SHP77 treated with DMSO at 0.1 percent for 48 hours (cell line): ENCODE data around the gene PRM1.

Source experiments
- DNase-seq: peaks from one replicate; lab custom pipeline; 2025; lab: John Stamatoyannopoulos, UW

PRM1 gene

GRCh38 chr16:11253995-11254912 lies 26.9 kb downstream of the PRM1 start:
- no peak for DNase-seq

- DNase-seq: no peak
Measured at GRCh38 chr16:11253009-11253994, 27.8 kb downstream of the PRM1 start.

GRCh38 chr16:11252482-11252931 lies 28.6 kb downstream of the PRM1 start:
- DNase-seq: no peak

- no peak for DNase-seq
Measured at GRCh38 chr16:11251525-11252481, 29.3 kb downstream of the PRM1 start.

- no peak for DNase-seq
Measured at GRCh38 chr16:11250786-11251524, 30.2 kb downstream of the PRM1 start.

DNA sequence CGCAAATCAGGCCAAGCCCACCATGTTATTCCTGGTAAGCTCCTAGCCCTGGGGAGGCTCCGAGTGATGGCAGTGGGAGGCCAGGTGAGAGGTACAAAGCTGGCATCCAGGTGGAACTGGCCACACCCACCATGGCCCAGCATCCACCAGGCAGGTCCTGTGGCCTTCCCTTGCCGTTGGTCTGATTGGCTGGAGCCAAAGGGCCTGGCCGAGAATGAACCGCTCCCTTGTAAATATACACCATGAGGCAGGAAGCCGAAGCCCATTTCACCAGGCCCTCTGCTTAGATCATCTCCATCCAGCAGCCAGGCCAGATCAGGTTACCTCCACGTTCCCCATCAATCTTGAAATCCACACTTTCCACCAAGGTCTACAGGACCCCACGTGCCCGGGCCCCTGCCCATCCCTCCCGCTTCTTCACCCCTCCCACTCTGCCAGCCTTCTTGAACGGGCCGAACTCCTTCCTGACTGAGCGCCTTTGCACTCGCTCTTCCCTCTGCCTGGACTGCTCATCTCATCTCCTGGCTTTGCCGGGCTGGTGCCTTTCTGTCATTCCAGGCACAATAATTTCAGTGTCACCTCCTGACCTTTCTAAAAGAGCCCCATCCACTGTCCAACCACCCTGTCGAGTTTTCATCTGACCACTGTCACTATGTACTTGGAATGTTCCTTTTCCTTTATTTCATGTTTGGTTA lies 30.9 kb downstream of the PRM1 start:
- DNase-seq: no peak

DNA sequence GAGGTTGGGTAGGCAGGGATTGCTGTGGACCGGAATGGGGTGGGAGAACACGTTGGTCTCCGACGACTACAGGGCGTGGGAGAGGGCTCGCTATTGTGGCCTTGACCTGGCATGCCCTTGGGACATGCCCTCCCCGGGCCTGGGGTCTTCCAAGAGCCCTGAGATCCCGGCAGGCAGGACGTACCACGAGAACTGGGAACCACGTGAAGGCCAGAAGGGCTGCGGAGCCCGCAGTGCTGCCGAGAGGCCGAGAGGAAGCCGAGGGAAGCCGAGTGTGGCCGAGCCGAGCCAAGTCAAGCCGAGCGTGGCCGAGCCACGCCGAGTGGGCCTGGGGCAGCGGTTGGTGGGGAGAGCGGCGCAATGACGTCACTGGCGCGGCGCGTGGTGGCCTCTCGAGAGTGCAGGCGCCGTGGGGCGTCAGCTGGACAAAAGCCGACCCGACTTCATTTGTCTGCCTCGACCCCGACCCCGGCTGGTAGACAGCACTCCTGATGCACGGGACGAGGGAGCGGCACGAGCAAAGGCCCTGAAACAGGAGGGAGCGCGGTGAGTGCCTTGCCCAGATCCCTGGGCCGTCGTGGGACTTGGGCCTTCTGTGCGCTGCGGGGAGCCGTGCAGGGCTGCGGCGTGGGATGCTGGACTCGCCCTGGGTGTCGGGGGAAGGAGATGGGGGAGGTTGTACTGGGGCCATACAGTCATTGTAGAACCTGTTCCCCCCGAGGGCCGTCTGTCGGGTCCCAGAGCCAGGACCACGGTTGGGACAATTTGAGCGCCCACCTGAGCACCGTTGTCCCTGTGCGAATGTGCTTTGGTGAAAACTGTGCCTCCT lies 31.7 kb downstream of the PRM1 start:
- no peak for DNase-seq

GRCh38 chr16:11248133-11248532 lies 33.0 kb downstream of the PRM1 start:
- DNase-seq: no peak

DNA sequence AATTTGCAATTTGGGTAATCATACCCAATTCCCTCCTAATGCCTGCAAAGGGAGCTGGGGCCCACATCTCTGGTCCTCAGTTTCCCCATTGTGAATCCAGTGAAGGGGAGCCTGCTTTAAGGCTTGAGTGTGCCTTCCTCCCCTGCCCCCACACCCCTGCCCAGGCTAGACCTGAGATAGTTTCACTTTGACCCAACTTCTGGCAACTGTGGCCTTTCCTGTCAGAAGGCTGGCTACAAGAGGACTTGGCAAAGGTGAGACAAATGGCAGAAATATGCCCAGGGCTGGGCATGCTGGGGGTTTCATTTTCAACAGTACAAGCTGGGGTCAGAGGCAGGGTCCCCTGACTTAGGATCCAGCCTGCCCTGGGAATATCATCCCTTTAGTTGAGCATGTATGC lies 35.1 kb downstream of the PRM1 start:
- DNase-seq: no peak

DNA sequence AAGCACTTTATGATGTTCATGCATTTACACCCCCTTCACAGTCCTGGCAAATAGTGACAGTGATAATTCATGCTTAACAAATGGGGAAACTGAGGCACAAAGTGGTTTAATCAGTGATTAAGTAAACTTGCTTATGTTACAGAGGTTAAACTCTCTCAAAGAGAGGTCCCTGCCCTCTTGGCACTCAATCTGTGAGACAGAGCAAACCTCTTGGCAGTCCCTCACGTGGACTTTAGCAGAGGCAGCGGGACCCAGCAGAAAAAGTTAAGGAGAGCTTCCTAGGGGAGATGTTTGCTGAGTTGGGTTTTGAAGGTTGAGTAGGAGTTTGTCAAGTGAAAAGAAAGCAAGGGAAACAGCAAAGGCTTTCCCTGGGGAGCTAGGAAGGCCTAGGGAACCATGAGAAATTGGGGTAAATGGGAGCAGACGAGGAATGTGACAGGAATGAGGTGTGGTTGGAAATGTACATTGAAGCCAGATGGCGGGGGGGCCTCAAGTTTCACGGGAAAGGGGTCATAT lies 35.9 kb downstream of the PRM1 start:
- DNase-seq: no peak

GRCh38 chr16:11242658-11243057 lies 38.5 kb downstream of the PRM1 start:
- no peak for DNase-seq

DNA sequence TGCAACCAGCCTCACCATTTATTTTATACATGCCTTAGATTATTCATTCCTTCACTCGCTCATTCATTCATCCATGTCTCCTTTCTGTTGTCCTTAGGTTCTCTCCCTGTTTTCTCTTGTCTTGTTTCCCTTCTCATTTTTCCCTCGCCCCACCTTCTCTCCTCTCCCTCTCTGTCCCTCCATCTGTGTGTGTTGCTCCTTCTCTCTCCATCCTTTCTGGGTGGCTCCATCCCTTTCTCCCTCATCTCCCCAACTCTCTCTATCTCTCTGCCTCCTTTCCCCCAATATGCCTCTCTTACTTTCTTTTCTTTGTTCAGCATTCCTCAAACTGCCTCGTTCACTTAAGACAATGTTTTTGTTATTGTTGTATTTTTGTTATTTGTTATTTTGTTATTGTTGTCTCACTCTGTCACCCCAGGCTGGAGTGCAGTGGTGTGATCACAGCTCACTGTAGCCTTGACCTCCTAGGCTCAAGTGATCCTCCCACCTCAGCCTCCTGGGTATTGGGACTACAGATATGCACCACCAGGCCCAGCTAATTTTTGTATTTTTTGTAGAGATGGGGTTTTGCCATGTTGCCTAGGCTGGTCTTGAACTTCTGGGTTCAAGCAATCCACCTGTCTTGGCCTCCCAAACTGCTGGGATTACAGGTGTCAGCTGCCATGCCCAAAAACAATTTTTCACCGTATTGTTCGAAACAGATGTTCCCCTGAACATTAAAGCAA lies 39.5 kb downstream of the PRM1 start:
- no peak for DNase-seq

DNA sequence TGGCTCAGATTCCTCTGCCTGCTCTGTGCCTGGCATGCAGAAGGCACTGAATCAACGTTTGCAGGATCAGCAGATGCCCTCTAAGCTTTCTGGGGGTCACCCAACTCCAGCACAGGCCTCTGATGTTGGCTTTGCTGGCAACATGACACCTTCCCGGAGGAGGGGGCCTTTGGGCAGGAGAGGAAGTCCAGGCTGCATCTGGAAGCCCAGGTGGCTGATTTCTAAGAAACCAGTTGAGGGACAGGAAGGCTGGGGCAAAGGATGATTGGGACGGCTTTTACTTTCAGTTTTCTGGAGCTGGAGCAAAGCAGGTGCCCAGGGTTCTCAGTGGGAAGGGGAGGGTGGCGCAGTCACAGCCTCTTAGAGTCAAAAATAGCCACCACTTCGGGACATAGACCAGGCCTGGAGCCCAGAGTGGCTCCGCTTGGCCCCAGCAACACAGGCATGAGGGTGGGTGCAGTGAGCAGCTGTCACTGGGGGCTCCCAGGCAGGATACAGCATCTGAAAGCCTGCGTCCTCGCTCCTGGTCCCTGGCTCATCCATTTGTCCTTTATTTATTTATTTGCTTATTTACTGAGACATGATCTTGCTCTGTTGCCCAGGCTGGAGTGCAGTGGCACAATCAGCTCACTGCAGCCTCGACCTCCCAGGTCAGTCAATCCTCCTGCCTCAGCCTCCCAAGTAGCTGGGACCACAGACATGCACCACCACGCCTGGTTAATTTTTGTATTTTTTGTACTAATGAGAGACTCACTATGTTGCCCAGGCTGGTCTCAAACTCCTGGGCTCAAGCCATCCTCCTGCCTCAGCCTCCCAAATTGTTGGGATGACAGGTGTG lies 40.3 kb downstream of the PRM1 start:
- no peak for DNase-seq

- DNase-seq: no peak
Measured at GRCh38 chr16:11239644-11240632, 41.2 kb downstream of the PRM1 start.

- no peak for DNase-seq
Measured at GRCh38 chr16:11238272-11239202, 42.6 kb downstream of the PRM1 start.
